Endothelial cell (in vitro differentiated cells): ENCODE measurements around the gene MAFB. TPM values are rescaled to one million over a fixed set of nuclear protein-coding genes. Genes with fewer than 3 reads are reported as not detected.

Experiments
- DNase-seq: peaks from one replicate; pipeline ENCODE4 v3.0.0; 2021; ENCODE audit warnings: low spot score
- H3K27ac Mint-ChIP-seq: one replicate; pipeline ENCODE4 v1.8.0; 2021; ENCODE audit warnings: mixed read lengths, inconsistent platforms; ENCODE audit not compliant: unreplicated experiment
- H3K27me3 Mint-ChIP-seq: one replicate; pipeline ENCODE4 v1.8.0; 2021; ENCODE audit warnings: mild to moderate bottlenecking, moderate library complexity, mixed read lengths, inconsistent platforms; ENCODE audit not compliant: unreplicated experiment
- H3K36me3 Mint-ChIP-seq: one replicate; pipeline ENCODE4 v1.8.0; 2021; ENCODE audit warnings: mild to moderate bottlenecking, low read depth, mixed read lengths, inconsistent platforms; ENCODE audit not compliant: unreplicated experiment
- H3K4me1 Mint-ChIP-seq: one replicate; pipeline ENCODE4 v1.8.0; 2021; ENCODE audit warnings: mild to moderate bottlenecking, mixed read lengths, inconsistent platforms; ENCODE audit not compliant: unreplicated experiment
- H3K4me3 Mint-ChIP-seq: one replicate; pipeline ENCODE4 v1.8.0; 2021; ENCODE audit warnings: mild to moderate bottlenecking, mixed read lengths, inconsistent platforms; ENCODE audit not compliant: unreplicated experiment
- H3K9me3 Mint-ChIP-seq: one replicate; pipeline ENCODE4 v1.8.0; 2021; ENCODE audit warnings: mixed read lengths, inconsistent platforms; ENCODE audit not compliant: unreplicated experiment
- total RNA-seq: library from RNA; stranded (reverse); fragmentation: NEBNext Ultra II Directional; extraction: Animal tissue kit (Norgen Biotek cat#: 25700); gene quantifications from one replicate; pipeline ENCODE4 v1.2.1, GENCODE V29; 2021; ENCODE audit not compliant: unreplicated experiment
- TF ChIP-seq, protein P1 (sequence below): fragments of 200-600 bp; sonication (generic); IDR thresholded peaks from one replicate; pipeline ENCODE4 v1.5.0; 2021; ENCODE audit warnings: antibody characterized with exemption; ENCODE audit not compliant: unreplicated experiment

MAFB gene
- total RNA-seq, 1 donor from 2014 or later: 2.1 TPM

- Mint-ChIP-seq H3K27ac (no peak overlapping the region), H3K27me3 (peaks cover 28% of the 10 kb centered on the region), H3K4me1 (peaks cover 12% of the 10 kb centered on the region), H3K9me3 (no peaks in the 10 kb centered on the region), H3K4me3 (peak overlapping the region; percentile 86), H3K36me3 (no peaks in the 10 kb centered on the region)
- DNase-seq: no peak
- TF ChIP-seq, protein P1, sequence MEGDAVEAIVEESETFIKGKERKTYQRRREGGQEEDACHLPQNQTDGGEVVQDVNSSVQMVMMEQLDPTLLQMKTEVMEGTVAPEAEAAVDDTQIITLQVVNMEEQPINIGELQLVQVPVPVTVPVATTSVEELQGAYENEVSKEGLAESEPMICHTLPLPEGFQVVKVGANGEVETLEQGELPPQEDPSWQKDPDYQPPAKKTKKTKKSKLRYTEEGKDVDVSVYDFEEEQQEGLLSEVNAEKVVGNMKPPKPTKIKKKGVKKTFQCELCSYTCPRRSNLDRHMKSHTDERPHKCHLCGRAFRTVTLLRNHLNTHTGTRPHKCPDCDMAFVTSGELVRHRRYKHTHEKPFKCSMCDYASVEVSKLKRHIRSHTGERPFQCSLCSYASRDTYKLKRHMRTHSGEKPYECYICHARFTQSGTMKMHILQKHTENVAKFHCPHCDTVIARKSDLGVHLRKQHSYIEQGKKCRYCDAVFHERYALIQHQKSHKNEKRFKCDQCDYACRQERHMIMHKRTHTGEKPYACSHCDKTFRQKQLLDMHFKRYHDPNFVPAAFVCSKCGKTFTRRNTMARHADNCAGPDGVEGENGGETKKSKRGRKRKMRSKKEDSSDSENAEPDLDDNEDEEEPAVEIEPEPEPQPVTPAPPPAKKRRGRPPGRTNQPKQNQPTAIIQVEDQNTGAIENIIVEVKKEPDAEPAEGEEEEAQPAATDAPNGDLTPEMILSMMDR: no peak
Observed at GRCh38 chr20:40682104-40682981, 6.7 kb downstream of the MAFB start.

- H3K27ac Mint-ChIP-seq: no peak overlapping the region
- H3K27me3 Mint-ChIP-seq: peaks cover 22% of the 10 kb centered on the region
- H3K9me3 Mint-ChIP-seq: no peaks in the 10 kb centered on the region
- peaks cover 9% of the 10 kb centered on the region for H3K4me1 Mint-ChIP-seq
- H3K36me3 Mint-ChIP-seq: no peaks in the 10 kb centered on the region
- TF ChIP-seq, protein P1: no peak
- no peak for DNase-seq
- no peak overlapping the region for H3K4me3 Mint-ChIP-seq
Observed at GRCh38 chr20:40681684-40682083, 7.4 kb downstream of the MAFB start.

GRCh38 chr20:40681165-40681564 lies 7.9 kb downstream of the MAFB start:
- no peak overlapping the region for H3K27ac Mint-ChIP-seq
- TF ChIP-seq, protein P1: no peak
- H3K4me1 Mint-ChIP-seq: peaks cover 8% of the 10 kb centered on the region
- no peaks in the 10 kb centered on the region for H3K36me3 Mint-ChIP-seq
- peaks cover 19% of the 10 kb centered on the region for H3K27me3 Mint-ChIP-seq
- H3K4me3 Mint-ChIP-seq: no peak overlapping the region
- no peaks in the 10 kb centered on the region for H3K9me3 Mint-ChIP-seq
- no peak for DNase-seq

DNA sequence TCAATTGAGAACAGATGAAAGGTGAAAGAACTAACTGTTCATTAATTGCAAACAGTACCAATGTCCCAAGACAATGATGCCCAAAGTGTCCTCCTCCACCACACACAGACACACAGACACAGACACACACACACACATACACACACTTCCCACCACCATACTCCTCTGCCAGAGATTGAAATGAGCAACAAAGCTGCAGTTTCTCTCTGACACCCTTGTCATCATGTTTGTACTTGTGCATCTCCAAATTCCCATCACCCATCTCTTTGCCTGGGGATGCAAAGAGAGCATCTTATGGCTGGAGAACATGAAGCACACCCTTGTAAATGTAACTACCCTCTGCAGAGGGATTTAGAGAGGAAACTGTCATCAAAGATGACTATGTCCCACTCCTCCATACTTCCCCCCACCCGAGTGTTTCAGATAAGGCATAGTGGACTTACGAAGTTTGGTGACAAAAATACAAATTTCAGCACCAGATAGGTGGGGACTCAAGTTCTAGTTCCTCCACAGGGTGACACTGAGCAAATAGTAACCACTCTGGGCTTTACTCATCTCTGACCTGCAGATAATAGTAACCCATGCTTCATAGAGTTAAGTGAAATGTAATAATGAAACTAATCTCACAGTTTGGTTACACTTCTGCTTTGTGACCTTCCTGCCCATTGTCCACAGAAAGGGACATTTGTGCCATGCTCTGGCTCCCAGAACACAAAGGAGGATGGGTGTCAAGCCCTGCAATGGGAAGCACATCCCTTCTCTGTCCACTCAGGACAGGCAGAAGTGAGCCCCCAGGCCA lies 8.7 kb downstream of the MAFB start:
- no peak for DNase-seq
- peaks cover 19% of the 10 kb centered on the region for H3K27me3 Mint-ChIP-seq
- peaks cover 8% of the 10 kb centered on the region for H3K4me1 Mint-ChIP-seq
- no peak overlapping the region for H3K27ac Mint-ChIP-seq
- TF ChIP-seq, protein P1: no peak
- H3K36me3 Mint-ChIP-seq: no peaks in the 10 kb centered on the region
- H3K4me3 Mint-ChIP-seq: no peak overlapping the region
- H3K9me3 Mint-ChIP-seq: no peaks in the 10 kb centered on the region
